Activated gamma-delta T cell treated with anti-CD3 and anti-CD28 coated beads, Interleukin-2, amount 50 U/mL, for 16 hours (primary cell): ENCODE results near the gene GRIK3.

Experiments
- DNase-seq: peaks from one replicate; pipeline ENCODE4 v3.0.0-alpha.2; 2020; ENCODE audit warnings: low read depth

GRIK3 gene

GRCh38 chr1:37043101-37043500, 8.8 kb upstream of the GRIK3 start:
- DNase-seq, result no peak

GRCh38 chr1:37042506-37042905, 8.2 kb upstream of the GRIK3 start:
- DNase-seq, result no peak

- no peak for DNase-seq
Measured at GRCh38 chr1:37041483-37041882, 7.2 kb upstream of the GRIK3 start.

DNA sequence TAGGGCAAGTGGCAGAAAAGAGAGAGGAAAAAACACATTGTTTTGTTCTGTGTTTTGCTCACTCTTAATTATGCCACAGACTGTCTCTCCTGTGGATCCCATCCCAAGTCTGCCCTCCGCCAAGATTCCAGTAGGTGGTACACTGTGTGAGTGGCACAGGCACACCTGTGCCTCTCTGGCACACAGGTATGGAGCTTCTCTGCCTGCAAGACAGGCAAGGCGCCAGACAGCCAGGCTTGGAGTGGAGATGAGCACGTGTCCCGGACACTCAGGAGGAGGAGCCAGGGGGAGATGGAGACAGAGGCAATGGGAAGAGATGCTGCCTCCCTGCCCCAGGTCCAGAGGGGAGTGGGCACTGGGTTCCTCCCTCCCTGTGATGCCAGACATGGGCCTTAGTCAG, 6.5 kb upstream of the GRIK3 start:
- DNase-seq, result no peak

DNA sequence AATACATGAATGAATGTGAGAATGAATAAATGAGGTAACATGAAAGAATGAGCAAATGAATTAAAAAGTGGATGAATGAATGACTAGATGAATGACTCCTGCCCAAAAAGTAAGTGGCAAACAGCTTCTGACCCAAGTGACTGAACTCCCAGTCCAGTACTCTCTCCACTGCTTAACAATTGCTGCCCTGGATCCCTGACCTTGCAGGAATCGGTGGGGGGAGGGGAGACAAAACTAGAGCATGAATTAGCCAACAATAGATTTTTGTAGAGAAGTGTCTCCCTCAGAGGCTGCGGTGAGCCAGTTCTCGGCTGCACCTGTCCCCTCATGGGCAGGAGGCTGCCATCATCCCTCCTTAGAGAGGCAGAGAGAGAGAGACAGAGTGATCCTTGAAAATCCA, 5.9 kb upstream of the GRIK3 start:
- DNase-seq, result no peak

- no peak for DNase-seq
Measured at GRCh38 chr1:37038227-37039093, 4.1 kb upstream of the GRIK3 start.

GRCh38 chr1:37037690-37038089, 3.4 kb upstream of the GRIK3 start:
- DNase-seq, result no peak

- no peak for DNase-seq
Measured at GRCh38 chr1:37036667-37037053, 2.3 kb upstream of the GRIK3 start.

GRCh38 chr1:37035796-37036666, 1.7 kb upstream of the GRIK3 start:
- no peak for DNase-seq

DNA sequence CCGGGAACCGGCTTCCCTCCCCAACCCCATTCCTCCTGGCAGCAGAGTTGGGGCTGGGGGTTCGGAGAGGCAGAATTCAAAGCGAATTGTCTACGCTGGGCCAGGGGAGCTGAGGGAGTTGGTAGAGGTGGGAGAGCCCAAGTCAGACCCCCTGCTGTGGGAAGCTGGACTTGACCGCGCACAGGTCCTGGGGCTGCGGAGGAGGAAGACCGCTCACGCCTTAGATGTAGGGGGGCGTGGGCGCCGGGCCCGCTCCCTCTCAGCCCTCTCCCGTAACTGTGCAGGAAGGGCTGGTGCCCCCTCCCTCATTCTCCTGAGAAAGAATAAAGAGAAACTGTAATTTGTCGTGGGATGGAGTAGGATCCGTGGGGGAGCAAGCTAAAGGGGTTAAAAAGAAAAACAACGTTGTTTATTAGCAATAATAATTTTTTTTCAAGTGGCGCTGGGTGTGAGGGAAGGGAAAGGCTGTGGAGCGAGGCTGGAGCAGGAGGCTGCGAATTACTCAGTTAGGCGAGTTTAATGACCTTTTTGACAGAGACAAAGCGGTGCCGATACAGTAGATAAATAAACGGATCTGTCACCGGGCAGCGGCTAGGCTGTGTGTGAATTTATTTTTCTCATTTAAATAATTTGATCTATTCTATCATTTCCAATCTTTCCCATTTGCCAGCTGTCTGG, 838 bp upstream of the GRIK3 start:
- DNase-seq, result no peak

DNA sequence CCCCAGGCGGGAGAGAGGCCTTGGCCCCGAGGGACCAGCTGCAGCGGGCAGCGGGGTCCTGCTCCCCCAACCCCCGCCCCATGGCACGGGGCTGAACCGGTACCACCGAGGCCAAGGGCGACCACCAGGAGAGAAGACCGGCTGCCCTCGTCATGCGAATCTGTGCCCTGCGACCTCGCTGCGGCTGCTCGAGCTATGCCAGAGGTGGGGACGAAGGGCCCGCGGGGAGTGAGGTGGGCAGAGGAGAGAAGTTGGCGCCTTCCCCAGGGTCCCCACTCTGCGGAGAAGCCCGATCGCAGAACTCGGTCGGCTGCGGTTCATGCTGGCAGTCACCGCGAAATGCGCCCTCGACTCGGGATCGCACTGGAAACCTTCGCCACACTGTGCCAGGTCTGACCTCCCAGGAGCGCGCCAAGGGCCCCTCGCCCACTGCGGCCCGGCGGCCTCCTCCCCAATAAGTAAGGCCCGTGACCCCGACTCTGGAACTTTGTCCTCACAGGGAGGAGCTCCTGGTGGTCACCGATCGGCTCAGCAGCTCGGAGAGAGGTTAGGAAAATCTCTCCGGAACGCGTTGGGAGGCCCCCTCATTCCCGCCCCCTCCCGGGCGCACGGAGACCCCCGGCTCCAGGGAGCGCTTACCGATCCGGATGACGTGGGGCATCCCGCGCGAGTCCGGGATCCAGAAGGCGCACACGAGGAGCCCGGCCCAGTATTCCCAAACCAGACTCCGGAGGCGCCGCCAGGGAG, 787 bp downstream of the GRIK3 start:
- no peak for DNase-seq

DNA sequence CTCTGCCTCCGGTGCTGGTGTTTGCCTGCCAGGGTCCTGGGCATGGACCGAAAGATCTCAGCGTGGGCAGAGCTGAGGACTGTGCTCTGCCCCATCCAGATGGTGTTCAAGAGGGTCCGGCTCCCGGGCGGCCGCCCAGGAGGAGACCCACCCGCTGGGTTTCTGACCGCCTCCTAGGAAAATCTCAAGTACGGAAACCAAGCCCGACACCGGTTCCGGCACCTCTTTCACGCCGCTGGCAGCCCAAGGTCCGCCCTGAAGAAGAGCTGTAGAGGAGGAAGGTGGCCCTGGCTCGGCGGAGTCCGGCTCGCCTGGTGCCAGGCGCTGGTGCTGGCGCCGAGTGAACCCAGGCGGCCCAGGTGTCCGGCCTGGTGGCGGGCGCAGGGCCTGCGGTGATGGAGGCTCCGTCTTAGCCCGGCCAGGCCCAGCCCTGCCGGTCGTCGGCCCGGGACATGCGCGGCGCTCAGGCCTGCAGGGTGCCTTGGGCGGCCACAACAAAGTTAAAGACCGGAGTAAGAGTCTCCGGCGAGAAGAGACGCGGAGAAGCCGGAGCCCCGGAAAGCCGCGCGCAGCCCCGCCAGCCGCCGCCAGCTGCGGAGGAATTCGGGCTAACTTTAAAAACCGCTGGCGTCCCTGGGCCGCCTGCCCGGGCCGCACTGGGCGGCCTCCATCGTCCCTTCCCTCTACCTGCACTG, 1.5 kb downstream of the GRIK3 start:
- DNase-seq, result no peak

DNA sequence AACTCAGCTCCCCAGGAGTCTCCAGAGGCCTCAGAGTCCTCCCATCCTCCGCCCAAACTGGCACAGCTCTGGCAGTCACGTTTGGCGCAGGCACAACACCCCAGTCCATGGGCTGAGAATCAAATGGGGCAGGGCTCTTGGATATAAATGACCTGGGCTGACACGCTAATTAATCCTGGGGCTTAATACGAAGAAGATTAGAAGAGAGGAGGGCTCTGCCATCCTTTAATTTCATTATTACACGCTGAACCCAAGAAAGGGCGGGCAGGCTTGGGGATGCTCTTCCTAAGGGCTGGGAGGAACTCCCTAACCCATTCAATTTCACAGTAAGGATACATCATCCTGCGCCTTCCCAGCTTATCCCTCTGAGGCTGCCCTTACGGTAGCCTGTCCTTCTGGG, 2.4 kb downstream of the GRIK3 start:
- DNase-seq, result no peak

GRCh38 chr1:37031429-37031828, 2.9 kb downstream of the GRIK3 start:
- DNase-seq, result no peak

DNA sequence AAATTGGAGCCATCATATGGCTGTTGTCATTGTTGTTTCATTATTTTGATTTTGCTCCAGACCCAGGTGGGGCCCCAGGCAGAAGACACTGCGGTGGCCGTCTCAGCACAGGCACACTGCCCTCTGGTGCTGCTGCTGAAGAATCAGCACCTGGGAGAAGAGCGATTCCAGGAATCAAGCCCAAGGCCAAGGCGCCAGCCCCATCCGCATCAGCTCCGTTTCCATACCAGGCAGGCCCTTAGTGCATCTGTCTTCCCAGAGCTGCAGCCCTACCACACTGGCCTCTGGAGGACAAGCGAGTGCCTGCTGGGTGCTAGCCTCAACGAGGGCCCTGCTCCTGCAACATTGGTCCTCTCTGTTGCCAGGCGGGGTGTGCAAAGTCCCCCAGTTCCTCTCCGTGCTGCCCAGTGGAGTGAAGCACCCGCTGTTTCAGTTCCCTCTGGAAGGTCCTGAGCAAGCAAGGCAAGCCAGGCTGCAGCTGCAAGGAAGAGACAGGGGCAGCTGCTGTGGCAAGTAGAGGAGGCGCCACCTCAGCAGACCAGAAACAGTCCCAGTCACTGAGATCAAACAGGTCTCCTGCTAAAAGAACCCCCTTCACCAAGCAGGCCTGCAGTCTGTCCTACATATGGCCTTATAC, 5.2 kb downstream of the GRIK3 start:
- DNase-seq, result no peak

GRCh38 chr1:37021502-37021901, 12.8 kb downstream of the GRIK3 start:
- DNase-seq, result no peak

DNA sequence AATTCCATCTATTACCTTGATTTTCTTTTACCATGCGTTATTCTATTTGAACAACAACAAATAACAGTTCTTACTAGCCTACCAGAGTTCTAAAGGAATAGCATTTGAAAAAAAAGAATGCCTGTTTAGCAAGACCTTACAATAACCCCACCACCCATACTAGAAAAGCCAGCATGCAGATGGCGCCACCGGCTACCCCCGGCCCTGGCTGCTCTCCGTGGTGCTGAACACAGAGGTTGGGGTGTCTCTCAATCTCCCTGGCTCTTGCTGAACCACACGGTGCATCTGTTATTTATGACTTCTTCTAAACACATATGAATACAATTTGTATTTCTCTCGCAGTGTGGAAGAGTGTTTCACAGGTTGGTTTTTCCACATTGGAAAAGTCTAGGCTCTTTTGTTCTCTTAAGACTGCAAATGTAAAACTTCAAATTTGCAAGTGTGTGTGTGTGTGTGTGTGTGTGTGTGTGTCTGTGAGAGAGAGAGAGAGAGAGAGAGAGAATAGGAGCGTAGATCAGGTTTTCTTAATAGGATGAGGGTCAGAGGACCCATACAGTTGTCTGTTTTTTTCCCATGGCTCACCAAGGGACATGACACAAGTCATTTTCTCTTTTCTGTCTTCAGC, 13.6 kb downstream of the GRIK3 start:
- DNase-seq, result no peak

DNA sequence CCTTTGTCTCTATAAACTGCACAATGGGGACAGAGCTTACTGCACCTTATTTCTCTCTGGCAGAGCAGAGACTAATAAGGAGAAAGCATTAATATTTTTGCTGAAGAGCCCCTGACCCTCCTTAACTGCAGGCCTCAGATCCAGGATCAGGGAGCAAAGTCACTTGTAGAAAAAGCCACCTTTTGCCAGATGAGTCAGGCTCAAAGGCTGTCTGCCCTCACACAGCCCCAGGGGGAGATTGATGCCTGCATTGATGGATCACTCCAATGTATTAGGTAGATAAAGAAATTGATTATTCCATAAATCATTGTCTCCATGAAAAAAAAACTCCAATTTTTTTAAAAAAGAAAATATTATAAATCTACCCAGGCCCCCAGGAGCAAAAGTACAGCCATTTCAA, 15.8 kb downstream of the GRIK3 start:
- DNase-seq, result no peak

- no peak for DNase-seq
Measured at GRCh38 chr1:37017720-37018119, 16.6 kb downstream of the GRIK3 start.

- DNase-seq, result no peak
Measured at GRCh38 chr1:37016121-37016520, 18.2 kb downstream of the GRIK3 start.
